Body of pancreas (tissue), 4 donors: ENCODE data around the gene KDM4B.

Experiments used
- POLR2A ChIP-seq, 3 donors: fragments of 450-650 bp; IDR thresholded peaks; one replicate each; pipeline ENCODE4 v1.6.1; 2016; ENCODE audit warnings: antibody characterized with exemption in 3 of 3, mild to moderate bottlenecking in 2 of 3
- TF ChIP-seq, protein P1 (sequence below), 7 experiments: fragments of 450-650 bp in 4 of 7; fragments of 200-600 bp in 3 of 7; sonication (generic) in 3 of 7; IDR thresholded peaks; one replicate each; pipeline ENCODE4 v1.5.1; 2016 to 2019; ENCODE audit warnings: antibody characterized with exemption in 7 of 7

- TF ChIP-seq, protein P1, sequence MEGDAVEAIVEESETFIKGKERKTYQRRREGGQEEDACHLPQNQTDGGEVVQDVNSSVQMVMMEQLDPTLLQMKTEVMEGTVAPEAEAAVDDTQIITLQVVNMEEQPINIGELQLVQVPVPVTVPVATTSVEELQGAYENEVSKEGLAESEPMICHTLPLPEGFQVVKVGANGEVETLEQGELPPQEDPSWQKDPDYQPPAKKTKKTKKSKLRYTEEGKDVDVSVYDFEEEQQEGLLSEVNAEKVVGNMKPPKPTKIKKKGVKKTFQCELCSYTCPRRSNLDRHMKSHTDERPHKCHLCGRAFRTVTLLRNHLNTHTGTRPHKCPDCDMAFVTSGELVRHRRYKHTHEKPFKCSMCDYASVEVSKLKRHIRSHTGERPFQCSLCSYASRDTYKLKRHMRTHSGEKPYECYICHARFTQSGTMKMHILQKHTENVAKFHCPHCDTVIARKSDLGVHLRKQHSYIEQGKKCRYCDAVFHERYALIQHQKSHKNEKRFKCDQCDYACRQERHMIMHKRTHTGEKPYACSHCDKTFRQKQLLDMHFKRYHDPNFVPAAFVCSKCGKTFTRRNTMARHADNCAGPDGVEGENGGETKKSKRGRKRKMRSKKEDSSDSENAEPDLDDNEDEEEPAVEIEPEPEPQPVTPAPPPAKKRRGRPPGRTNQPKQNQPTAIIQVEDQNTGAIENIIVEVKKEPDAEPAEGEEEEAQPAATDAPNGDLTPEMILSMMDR (IDR thresholded peaks at IDR 0.05) = no peak
- TF ChIP-seq POLR2A (IDR thresholded peaks at IDR 0.05) = no peak
Measured at GRCh38 chr19:5112175-5112574, 143.3 kb downstream of the KDM4B start.
